Erythroblast (primary cell): ENCODE measurements around the gene ALPI.
"Not testable (repeated sequence)": the region's sequence is repeated elsewhere in the genome, so short reads cannot be mapped to it uniquely, and the experiment has no call there.

Experiments
- DNase-seq, 2 experiments: peaks; one replicate each; lab custom pipeline; 2025; lab: John Stamatoyannopoulos, UW
- GATA1 ChIP-seq: IDR thresholded peaks from 2 replicates; pipeline ENCODE4 v1.6.1; 2011; ENCODE audit warnings: low read depth, mild to moderate bottlenecking, control low read depth, low read length, moderate library complexity
- POLR2A ChIP-seq: IDR thresholded peaks from 2 replicates; pipeline ENCODE4 v1.6.1; 2011; ENCODE audit warnings: mild to moderate bottlenecking, low read length

Gene ALPI

GRCh38 chr2:232417489-232417888, 38.5 kb upstream of the ALPI start:
- no peak for DNase-seq
- TF ChIP-seq GATA1: no peak
- TF ChIP-seq POLR2A: no peak

GRCh38 chr2:232418056-232418455, 37.9 kb upstream of the ALPI start:
- no peak for TF ChIP-seq GATA1
- no peak for TF ChIP-seq POLR2A
- DNase-seq: no peak

GRCh38 chr2:232418466-232419244, 37.3 kb upstream of the ALPI start:
- DNase-seq: no peak
- TF ChIP-seq GATA1: no peak
- TF ChIP-seq POLR2A: no peak

DNA sequence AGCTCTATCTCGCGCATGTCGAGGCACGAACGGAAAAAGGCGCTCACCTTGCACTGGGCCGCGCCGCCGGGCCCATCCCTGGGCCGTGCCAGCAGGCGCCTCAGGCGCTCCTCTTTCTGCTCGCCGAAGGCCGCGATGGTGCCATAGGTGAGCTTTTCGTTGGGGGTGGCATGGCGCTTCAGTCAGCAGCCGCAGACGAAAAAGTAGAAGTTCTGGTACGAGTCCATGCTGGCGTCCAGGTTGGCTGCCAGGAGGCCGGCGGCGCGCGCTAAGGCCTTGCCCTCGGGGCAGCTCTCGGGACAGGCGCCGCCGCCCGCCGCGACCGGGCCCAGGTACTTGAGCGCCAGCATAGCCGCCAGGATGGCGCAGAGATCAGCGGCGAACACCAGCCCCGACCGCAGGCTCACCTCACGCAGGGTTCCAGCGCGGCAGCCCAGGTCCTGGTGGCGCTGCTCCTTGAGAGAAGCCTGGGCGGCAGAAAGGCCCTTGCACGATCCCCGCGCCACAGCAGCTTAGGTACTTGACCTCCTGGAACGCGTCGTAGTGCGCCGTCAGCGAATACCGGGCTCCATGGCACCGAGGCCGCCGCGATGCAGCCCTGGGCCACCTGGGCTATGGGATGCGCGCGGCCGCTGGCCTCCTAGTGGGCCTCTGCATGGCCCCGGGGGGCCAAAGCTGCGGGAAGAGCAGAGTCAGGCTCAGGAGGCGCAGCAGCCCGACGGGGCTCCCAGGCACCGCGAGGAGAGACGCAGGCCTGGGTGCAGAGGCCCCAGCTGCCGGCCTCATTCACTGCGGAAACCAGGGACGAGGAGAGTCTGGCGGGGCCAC, 36.5 kb upstream of the ALPI start:
- TF ChIP-seq GATA1 (no peak), POLR2A (no peak)
- DNase-seq: no peak

DNA sequence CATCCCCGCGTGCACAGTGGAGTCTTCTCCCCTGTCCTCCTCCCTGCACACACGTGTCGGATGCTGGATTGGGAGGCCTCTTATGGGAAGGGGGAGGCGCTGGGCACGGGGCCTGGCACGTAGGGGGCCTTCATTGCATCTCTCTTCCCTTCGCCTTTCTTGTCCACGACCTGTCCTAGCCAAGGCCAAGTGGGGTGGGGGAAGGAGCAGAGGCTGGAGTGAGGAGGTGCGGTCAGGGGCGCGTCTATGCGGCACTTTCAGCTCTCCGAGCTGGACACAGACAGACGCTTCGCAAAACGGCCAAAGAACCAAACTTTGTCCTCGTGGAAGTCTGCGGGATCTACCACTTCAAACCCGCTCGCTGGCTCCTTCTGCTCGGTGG, 35.9 kb upstream of the ALPI start:
- no peak for DNase-seq
- TF ChIP-seq POLR2A (no peak), GATA1 (no peak)

DNA sequence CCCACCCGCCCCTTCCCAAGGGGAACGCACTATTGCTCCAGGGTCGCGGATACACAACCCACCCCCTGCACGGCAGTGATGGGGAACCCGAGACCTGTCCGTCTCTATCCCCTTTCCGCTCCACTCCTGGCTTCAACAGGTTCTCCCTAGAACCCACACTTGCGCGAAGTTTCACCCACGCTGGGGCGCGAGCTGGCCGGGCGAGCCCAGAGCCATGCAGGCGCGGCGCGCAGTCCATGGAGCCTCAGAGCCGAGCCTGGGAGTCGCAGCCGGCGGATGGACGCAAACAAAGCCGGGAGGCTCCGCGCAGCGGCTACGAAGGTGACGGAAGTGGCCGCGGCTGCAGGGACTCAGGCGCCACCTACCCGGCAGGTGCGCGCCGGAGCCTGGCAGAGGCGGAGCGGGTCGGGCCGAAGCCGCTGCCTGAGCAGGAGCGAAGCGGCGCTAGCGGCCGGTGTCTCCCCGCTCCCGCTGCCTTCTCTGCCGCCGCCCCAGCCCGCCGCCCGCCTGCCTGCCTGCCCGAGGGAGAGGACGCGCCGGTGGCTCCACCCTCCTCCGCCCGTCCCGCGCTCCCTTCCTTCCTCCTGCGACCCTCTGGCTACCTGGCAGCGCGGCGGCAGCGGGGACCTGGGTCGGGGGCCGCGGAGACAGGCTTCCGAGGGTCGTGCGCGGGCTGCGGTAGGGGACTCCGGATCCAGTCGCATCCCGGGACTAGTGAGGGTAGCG, 35.3 kb upstream of the ALPI start:
- no peak for DNase-seq
- TF ChIP-seq GATA1: no peak
- TF ChIP-seq POLR2A: no peak

DNA sequence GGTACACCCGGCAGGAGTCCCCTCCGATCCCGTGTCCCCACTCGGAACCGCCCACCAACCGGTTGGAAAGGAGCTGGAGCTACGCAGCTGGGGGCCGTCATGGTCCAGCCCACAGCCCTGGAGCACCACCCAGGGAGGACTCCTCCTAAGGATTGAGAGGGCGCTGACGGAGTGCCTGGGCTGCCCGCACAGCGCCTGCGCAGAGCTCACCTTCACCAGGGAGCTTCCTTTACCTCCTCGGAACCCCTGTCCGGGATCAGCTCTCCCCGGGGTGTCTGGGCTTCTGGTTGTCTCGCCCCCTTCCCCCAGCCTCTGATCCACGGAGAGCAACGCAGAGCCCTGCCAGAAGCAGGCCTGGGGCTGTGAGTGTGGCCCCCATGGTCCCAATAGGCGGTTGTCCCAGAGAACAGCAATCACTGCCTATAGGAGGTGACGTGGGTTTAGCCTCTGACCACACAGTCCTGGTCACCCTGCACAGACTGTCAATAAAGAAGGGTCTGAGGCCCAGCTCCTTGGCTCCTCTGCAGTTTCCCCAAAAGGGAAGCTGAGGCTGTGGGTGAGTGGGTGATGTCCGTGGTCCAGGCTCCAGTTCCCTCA, 34.7 kb upstream of the ALPI start:
- no peak for TF ChIP-seq GATA1
- no peak for TF ChIP-seq POLR2A
- DNase-seq: no peak

DNA sequence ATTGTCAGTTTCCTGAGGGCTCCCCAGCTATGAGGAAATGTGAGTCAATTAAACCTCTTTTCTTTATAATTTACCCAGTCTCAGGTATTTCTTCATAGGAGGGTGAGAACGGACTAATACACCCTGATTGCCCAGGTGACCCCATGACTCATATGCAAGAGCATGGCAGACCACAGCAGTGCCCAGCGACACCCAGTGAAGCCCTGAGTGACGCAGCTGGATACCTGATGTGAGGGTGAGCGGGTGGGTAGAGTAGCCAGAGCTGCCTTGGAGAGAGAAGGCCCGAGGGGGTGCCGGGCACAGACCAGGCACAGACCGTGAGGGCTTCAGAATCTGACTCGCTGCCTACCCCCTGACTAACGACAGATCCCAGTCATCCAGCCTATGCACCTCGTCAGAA, 33.9 kb upstream of the ALPI start:
- DNase-seq: no peak
- TF ChIP-seq GATA1: no peak
- no peak for TF ChIP-seq POLR2A

DNA sequence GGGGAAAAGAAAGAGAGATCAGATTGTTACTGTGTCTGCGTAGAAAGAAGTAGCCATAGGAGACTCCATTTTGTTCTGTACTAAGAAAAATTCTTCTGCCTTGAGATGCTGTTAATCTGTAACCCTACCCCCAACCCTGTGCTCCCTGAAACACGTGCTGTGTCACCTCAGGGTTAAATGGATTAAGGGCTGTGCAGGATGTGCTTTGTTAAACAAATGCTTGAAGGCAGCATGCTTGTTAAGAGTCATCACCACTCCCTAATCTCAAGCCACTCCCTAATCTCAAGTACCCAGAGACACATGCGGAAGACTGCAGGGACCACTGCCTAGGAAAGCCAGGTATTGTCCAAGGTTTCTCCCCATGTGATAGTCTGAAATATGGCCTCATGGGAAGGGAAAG, 33.0 kb upstream of the ALPI start:
- DNase-seq: not testable (repeated sequence)

DNA sequence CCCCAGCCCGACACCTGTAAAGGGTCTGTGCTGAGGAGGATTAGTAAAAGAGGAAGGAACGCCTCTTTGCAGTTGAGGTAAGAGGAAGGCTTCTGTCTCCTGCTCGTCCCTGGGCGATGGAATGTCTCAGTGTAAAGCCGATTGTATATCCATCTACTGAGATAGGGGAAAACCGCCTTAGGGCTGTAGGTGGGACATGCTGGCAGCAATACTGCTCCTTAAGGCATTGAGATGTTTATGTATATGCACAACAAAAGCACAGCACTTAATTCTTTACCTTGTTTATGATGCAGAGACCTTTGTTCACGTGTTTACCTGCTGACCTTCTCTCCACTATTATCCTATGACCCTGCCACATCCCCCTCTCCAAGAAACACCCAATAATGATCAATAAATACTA, 32.5 kb upstream of the ALPI start:
- DNase-seq: not testable (repeated sequence)

DNA sequence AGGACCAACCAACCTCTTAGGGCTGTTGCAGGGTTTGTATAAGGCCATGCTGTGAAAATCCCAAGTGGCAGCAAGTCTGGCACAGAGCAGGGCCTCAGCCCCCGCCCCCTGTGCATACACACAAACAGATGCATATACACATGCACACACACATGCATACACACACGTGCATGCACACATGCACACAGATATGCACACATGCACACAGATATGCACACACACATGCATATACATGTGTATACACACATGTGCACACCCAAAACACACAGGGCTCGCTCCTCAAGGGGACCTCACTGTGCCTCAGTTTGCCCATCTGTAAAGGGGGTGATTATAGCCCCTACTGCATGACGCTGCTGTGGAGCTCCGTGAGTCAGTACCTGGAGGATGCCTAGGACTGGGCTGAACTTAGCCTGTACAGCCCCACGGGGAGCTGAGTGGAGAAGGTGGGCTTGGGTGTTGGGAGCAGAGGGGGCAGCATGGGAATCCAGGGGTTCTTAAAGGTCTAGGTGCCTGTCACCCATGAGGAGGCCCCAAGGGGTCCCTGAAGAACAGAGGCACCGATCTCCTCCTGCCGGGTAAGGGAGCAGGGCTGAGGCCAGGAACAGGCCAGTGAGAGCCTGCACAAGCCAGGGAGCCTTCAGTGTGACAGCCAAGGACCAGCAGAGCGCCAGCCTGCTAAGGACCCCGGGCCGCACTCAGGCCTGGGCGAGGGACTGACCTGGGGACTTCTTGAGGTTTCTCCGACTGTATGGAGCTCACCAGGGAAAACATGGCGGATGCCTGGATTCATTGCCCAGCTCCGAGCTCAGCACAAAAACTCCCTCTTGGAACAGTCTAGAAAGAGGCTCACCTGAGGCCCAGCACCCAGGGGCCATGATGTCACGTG, 24.0 kb upstream of the ALPI start:
- no peak for TF ChIP-seq GATA1
- TF ChIP-seq POLR2A: no peak
- no peak for DNase-seq

GRCh38 chr2:232432598-232433184, 23.3 kb upstream of the ALPI start:
- peak in 1 of 2 experiments; percentile 7 for DNase-seq
- TF ChIP-seq GATA1: no peak
- no peak for TF ChIP-seq POLR2A

- DNase-seq: not testable (repeated sequence)
These were observed 22.3 kb upstream of the ALPI start for GRCh38 chr2:232433622-232434021.
